Subcutaneous abdominal adipose tissue (tissue), 5 donors: Measurements from ENCODE around the gene OR2V2.

Source experiments
- H3K27ac ChIP-seq: one replicate; pipeline ENCODE4 v1.7.0; 2013; ENCODE audit warnings: low read depth, mild to moderate bottlenecking, inconsistent platforms, low read length, moderate library complexity
- H3K27me3 ChIP-seq, 5 donors: one replicate each; pipeline ENCODE4 v1.7.0; 2013; ENCODE audit warnings: low read length in 5 of 5, inconsistent platforms in 1 of 5; ENCODE audit not compliant: control insufficient read depth in 5 of 5, insufficient read depth in 4 of 5
- H3K36me3 ChIP-seq, 5 donors: one replicate each; pipeline ENCODE4 v1.7.0; 2013; ENCODE audit warnings: low read length in 5 of 5; ENCODE audit not compliant: control insufficient read depth in 5 of 5, insufficient read depth in 5 of 5
- H3K4me1 ChIP-seq, 5 donors: one replicate each; pipeline ENCODE4 v1.7.0; 2013; ENCODE audit warnings: low read length in 5 of 5, mild to moderate bottlenecking in 3 of 5, moderate library complexity in 1 of 5; ENCODE audit not compliant: control insufficient read depth in 5 of 5, insufficient read depth in 5 of 5
- H3K4me3 ChIP-seq, 5 donors: one replicate each; pipeline ENCODE4 v1.7.0; 2013; ENCODE audit warnings: low read length in 5 of 5, low read depth in 1 of 5
- H3K9ac ChIP-seq, 5 donors: one replicate each; pipeline ENCODE4 v1.7.0; 2013; ENCODE audit warnings: low read length in 5 of 5, mild to moderate bottlenecking in 4 of 5, moderate library complexity in 3 of 5
- H3K9me3 ChIP-seq, 5 donors: one replicate each; pipeline ENCODE4 v1.7.0; 2013; ENCODE audit warnings: low read length in 5 of 5; ENCODE audit not compliant: control insufficient read depth in 5 of 5
- donor health status: healthy.
- donor health status: healthy.
- donor health status: healthy.
- donor health status: healthy.
- donor health status: healthy.

The OR2V2 gene

GRCh38 chr5:181204826-181205760 lies 57.7 kb downstream of the OR2V2 start, which contains the start of gene TRIM7:
TSS of gene TRIM7 (minus strand) at chr5:181205196. CDS start at chr5:181205110, 86 bp downstream.
- Histone ChIP-seq H3K4me1 (peaks cover 3 to 45% (median 35%) of the 10 kb centered on the region in 5 donors), H3K27me3 (no peaks in the 10 kb centered on the region), H3K4me3 (peak within 1 kb of the TSS; percentile 69 to 83 (median 72)), H3K36me3 (no peaks in the 10 kb centered on the region), H3K9me3 (peaks cover 0 to 4% (median 0%) of the 10 kb centered on the region in 5 donors), H3K9ac (peak within 1 kb of the TSS in 2 of 5 donors; percentile 35 to 54), H3K27ac (no peak within 1 kb of the TSS)

- Histone ChIP-seq H3K36me3 (no peaks in the 10 kb centered on the region), H3K9ac (peak overlapping the region in 2 of 5 donors; percentile 35 to 54), H3K4me3 (peak overlapping the region; percentile 69 to 83 (median 72)), H3K27me3 (no peaks in the 10 kb centered on the region), H3K4me1 (peaks cover 3 to 45% (median 35%) of the 10 kb centered on the region in 5 donors), H3K9me3 (peaks cover 0 to 4% (median 0%) of the 10 kb centered on the region in 5 donors), H3K27ac (no peak overlapping the region)
These were observed 58.6 kb downstream of the OR2V2 start for GRCh38 chr5:181205761-181206649.

GRCh38 chr5:181207214-181207959 lies 60.0 kb downstream of the OR2V2 start:
- Histone ChIP-seq H3K4me1 (peaks cover 3 to 45% (median 35%) of the 10 kb centered on the region in 5 donors), H3K9me3 (peaks cover 0 to 4% (median 0%) of the 10 kb centered on the region in 5 donors), H3K27me3 (no peaks in the 10 kb centered on the region), H3K4me3 (peak overlapping the region; percentile 69 to 83 (median 72)), H3K36me3 (no peaks in the 10 kb centered on the region), H3K9ac (peak overlapping the region in 3 of 5 donors; percentile 30 to 65 (median 46)), H3K27ac (peak overlapping the region; percentile 67)

- Histone ChIP-seq H3K36me3 (no peaks in the 10 kb centered on the region), H3K9ac (no peak overlapping the region), H3K27ac (no peak overlapping the region), H3K4me1 (peaks cover 3 to 45% (median 35%) of the 10 kb centered on the region in 5 donors), H3K4me3 (peak overlapping the region in 1 of 5 donors; percentile 80), H3K27me3 (no peaks in the 10 kb centered on the region), H3K9me3 (peaks cover 0 to 4% (median 0%) of the 10 kb centered on the region in 5 donors)
These were observed 60.5 kb downstream of the OR2V2 start for GRCh38 chr5:181207960-181208253.
